Stimulated activated CD4-positive, alpha-beta T cell treated with anti-CD3 and anti-CD28 coated beads, TNF-alpha, amount 100 ng/mL, for 24 hours (primary cell): ENCODE results near the gene TTLL1.
"Not testable (repeated sequence)": the region's sequence is repeated elsewhere in the genome, so short reads cannot be mapped to it uniquely, and the experiment has no call there.

Experiments used
- DNase-seq, 3 experiments: peaks; one replicate each; pipeline ENCODE4 v3.0.0-alpha.2; 2020; ENCODE audit warnings: low read depth in 3 of 3

TTLL1 gene

GRCh38 chr22:43013355-43014315 lies 75.6 kb downstream of the TTLL1 start:
- no peak for DNase-seq

DNA sequence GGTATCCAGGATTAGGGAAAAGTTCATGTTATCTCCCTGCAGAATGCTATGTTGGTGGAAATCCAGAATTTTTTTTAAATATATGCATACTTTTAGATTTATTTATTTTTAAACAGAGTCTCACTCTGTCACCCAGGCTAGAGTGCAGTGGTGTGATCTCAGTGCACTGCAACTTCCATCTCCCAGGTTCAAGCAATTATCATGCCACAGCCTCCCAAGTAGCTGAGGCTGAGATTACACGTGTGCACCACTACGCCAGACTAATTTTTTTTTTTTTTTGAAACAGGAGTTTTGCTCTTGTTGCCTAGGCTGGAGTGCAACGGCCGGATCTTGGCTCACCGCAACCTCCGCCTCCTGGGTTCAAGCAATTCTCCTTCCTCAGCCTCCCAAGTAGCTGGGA lies 76.8 kb downstream of the TTLL1 start:
- no peak for DNase-seq

- DNase-seq: no peak
Observed at GRCh38 chr22:43011079-43011478, 78.1 kb downstream of the TTLL1 start.

DNA sequence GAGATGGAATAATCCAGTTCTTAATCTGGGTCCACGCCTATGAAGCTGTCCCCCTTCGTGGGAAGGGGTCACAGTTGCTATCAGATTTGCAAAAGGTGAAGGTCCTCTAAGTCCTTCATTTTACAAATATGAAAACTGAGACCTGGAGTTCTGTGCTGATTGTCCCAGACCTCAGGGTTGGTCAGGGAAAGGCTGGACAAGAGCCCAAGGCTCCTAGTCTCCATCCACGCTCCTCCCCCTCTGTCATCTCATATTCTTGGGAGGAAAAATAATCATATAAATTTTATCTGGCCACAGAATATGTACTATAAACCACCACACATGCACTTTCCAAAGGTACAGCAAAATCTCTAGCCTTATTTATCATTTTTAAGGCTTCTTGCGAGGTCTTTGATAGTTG lies 79.7 kb downstream of the TTLL1 start:
- DNase-seq: no peak

DNA sequence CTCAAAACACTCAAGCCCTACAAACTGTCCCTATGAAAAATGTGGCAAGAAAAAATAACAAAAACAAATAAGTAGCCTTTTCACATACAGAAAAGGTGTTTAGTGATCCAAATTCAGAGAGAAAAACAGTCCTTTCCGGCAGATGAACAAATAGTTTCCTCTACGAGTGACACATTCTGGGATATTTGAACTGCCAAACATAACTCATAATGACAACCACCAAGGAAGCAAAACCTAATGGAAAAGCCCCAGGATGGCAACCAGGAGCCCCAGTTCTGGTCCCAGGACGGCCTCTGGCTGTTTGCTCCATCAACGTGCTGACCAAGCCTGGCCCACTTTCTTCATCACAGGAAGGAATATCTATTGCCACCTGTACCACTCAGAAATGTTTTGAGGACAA lies 80.3 kb downstream of the TTLL1 start:
- DNase-seq: no peak

- DNase-seq: no peak
Observed at GRCh38 chr22:43008509-43008908, 80.7 kb downstream of the TTLL1 start.

GRCh38 chr22:43007519-43008102 lies 81.6 kb downstream of the TTLL1 start:
- DNase-seq: no peak

GRCh38 chr22:43006753-43007152 lies 82.4 kb downstream of the TTLL1 start:
- DNase-seq: no peak

DNA sequence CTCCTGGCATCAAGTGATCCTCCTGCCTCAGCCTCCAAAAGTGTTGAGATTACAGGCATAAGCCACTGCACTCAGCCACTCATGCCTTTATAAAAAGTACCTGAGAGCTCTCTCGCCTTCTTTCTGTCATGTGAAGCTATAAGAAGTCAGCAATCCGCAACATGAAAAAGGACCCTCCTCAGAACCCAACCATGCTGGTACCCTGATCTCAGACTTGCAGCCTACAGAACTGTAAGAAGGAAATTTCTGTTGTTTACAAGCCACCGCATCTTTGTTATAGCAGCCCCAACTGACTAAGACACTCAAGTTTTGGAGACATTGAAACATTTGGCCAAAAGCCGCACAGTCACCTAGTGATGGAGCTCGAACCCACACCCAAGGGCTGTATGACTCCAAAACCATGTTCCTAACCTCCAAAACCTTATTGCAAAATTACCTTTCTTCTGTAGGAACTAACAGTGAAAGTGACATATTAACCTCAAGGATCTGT lies 83.1 kb downstream of the TTLL1 start:
- DNase-seq: no peak

- no peak for DNase-seq
Observed at GRCh38 chr22:43005106-43005505, 84.1 kb downstream of the TTLL1 start.

DNA sequence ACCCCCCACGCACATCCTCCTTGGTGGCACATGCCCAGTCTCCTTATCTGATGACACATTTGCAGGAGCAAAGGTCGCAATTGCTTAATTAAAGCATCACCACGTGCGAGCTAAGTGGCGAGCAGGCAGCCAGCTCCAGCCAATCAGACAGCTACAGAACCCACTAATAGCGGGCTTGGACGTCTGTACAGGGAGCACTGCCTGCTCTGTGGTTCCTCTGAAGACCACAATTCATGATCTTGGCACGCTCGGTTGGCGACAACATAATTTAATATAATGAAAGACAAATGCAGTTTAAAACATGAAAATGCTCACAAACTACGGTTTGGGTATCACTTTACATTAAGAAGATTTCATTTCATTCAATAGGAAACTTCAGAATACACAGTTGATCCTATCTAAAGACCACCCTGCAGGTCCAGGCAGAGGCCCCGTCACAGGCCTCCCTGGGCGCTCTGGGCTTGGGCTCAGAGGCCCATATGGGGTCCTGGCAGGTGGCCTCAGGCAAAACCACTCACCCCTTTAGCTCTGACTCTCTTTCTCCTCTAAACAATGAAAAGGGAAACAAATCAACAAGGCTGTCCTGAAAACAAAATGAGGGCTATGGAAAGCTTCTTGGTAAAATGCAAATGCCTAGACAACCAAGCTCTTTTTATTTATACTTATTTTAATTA lies 84.7 kb downstream of the TTLL1 start:
- no peak for DNase-seq

- DNase-seq: no peak
Observed at GRCh38 chr22:43002202-43002586, 87.0 kb downstream of the TTLL1 start.

- no peak for DNase-seq
Observed at GRCh38 chr22:43001271-43002201, 87.7 kb downstream of the TTLL1 start.

DNA sequence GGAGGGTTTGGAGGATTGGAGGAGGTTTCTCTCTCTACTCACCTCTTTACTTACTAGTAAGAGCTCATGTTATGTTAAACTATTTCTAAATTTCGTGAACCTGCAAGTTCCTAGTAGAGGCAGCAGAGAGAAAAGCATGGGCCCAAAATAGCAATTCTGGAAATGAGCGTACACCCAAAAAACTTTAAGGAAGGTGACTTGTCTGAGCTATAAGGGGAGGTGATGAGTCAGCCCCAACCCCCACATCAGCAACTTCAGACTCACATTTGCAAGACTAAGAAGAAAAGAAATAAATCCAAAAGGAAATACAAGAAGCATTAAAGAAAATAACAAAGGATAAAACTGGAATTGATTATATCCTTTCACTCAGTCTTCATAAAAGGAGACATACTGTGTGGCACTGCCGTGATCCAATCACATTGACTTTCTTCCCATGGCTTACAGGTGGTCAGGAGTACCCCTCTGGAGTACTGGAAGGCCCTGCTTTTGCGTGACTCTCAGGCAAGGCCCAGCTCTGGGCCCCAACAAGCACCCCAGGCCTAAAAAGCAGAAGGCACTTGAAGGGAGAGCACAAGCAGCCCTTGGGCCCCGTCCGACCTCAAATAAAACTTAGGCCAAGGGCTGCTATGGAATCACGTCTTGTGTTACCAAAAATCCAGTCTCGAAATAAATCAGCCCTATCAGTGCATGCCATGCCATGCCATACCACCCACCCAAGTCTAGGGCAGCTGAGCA lies 88.6 kb downstream of the TTLL1 start:
- peak in 2 of 3 experiments; percentile 24 to 60 for DNase-seq

- no peak for DNase-seq
Observed at GRCh38 chr22:42997582-42998090, 91.6 kb downstream of the TTLL1 start.

DNA sequence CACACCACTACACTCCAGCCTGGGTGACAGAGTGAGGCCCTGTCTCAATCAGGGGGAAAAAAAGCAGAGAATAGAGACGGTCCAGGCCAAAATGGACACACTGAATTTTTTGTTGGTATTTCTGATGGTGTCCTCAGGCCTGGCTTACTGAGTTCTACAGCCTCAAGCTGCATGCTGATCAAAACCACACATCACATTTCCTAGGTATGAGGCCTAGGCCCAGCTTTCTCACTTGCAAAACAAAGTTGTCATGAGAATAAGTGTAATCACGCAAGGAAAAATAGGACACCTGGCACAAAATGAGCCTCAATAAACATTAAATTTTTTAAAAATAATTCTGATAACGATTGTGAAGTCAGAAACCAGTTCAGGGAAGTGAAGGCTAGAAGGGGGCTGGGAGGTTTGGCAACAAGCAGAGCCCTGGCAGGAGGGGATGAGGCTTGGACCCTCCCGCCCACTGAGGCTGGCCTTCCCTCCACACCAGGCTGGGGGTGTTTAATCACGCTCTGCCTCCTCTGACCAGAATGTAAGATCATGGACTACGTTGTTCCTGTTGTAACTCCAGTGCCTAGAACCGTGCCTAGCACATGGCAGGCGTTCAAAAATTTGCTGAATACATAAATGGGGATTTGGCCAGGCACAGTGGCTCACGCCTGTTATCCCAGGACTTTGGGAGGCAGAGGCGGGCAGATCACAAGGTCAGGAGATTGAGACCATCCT lies 92.4 kb downstream of the TTLL1 start:
- DNase-seq: no peak

DNA sequence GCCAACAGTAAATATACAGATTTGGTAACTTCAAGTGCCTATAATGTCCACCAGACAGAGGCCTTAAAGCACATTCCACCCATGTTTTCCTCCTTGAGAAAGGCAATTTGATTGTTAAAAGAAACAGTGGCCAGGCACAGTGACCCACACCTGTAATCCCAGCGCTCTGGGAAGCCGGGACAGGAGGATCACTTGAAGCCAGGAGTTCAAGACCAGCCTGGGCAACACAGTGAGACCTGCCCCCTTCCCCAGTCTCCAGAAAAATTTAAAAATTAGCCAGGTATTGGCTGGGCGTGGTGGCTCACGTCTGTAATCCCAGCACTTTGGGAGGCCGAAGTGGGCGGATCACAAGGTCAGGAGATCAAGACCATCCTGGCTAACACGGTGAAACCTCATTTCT lies 93.5 kb downstream of the TTLL1 start:
- not testable (repeated sequence) for DNase-seq

DNA sequence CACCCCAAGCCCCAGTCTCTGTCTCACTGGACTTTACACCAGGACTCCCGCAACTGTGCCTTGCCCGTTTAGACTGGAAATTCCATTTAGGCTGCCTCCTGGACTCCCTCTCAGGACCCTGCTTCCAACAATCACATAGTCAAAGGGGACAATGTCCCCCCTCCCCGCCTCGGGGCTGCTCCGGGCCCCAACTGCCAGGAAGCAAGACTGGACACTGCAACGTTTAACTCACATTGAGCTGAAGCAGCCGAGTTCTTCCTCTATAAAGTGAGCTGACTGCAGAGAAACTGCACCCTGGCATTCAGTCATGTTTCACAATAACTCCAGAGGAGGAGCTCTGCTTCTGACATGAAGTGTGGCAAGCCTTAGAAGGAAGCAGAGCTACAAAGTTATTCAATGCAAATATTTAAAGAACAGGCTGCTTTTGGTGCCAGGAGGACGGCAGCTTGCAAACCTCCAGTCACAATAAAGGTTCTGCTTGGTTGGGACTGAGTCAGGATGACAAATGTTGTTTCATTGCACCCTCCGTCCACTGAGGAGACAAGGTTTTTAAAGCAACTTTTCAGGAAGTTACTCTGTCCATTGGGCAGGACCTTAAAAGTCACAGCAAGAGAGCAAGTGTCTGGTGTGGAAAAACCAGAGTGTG lies 94.2 kb downstream of the TTLL1 start:
- DNase-seq: no peak

- no peak for DNase-seq
Observed at GRCh38 chr22:42994276-42994916, 94.8 kb downstream of the TTLL1 start.
